Medulla oblongata (tissue), 1 donor: ENCODE results near the gene GARNL3.

Experiments used
- DNase-seq: peaks from one replicate; pipeline ENCODE4 v3.0.0-alpha.2; 2015; ENCODE audit errors: extremely low spot score

The GARNL3 gene

DNA sequence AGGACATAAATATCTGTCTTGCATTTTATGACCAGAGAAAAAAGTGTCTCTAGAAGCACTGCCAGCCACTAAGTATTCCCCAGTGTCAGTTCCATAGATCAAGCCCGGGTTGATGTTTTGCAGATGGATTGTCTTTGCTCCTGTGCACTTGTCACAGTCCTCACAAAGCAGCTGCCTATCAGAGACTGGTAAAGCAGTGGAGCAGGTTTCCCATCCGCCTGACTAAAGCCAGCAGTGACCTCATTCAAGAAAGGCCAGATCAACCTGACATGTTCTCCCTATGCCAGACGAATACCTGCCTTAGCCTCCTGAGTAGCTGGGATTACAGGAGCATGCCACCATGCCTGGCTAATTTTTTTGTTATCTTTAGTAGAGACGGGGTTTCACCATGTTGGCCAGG, 26.8 kb upstream of the GARNL3 start:
- no peak for DNase-seq

DNA sequence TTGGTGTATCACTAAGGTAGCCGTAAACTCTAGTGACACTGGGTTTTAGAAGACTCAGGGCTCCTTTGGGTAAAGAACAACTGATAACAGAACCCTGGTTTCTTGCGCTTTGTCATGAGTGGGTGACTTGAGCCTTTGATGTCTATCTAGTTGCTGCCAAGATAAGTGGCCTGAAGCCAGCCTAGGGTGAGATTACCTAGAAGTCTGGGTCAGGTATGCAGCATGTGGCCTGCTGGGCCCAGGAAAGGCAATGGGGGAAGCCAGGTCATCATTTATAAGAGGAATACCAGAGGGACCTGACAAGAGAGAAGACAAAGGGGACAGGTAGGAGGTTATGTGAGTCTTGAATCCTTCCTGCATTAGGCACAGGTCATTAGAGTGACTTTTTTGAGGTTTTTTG, 23.2 kb upstream of the GARNL3 start:
- no peak for DNase-seq

DNA sequence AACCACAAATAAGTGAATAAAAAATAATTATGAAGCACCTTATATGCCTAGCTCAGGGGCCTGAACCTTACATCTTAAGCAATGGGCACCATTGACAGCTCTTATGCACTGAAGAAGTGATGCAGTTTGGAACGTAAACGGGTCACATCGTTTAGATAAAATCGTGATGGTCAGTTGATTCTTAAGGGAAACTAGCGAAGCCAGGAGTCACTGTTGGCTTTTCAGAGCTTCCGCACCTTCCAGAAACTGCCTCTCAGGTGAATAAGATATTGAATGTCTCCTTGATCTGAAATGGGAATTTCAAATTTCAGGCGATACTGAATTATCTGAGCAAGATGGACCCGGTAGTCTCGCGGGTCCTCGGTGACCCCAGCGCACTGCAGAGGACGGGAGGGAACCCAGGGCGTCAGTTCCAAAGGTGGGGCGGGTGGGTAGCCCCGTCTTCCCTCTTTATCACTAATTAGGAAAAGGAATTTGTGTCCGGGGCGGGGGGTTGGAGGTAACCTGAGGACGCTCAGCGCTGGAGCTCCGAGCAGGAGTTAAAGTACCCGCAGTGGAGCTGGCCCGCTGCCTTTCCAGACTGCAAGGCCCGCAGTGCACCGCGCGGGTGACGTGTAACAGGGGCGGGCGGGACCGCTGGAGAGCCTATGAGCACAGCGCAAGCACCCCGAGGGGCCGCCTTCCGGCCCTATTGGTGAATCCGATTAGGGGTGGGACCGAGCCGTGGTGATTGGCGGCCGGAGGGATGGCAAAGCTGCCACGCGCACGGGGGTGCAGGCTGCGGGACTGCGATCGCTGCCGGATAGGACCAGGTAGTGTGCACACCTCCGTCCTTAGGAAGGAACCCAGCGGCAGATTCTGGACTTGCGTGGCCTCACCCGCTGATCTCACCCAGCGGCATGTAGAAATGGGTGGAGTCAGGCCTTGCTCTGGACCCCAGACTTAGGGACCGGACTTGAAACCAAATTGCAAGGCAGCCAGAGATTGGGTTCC, 19.7 kb upstream of the GARNL3 start:
- DNase-seq, result peak; percentile 98

DNA sequence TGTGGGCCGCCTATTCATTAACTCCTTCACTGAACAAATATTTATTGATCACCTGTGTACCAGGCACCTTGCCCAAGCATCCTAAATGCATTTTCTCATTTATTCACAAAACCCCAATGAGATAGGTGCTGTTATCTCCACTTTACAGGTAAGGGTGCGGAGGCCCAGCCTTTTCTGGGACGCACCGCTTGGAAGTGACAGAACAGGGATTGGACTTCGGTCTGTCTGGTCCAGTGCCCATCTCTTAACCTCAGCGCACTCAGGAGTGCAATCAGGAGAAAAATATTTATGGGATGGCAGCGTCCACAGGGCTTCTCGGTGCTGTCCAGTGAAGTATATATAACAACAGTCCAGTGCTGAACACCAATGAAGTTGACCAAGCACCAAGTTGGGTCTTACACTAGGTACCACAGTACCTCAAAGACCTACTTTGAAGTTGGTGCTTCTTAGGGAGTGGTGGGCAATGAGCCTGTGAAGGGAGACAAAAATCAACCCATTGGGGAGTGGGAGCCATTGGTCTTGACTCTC, 18.9 kb upstream of the GARNL3 start:
- no peak for DNase-seq

DNA sequence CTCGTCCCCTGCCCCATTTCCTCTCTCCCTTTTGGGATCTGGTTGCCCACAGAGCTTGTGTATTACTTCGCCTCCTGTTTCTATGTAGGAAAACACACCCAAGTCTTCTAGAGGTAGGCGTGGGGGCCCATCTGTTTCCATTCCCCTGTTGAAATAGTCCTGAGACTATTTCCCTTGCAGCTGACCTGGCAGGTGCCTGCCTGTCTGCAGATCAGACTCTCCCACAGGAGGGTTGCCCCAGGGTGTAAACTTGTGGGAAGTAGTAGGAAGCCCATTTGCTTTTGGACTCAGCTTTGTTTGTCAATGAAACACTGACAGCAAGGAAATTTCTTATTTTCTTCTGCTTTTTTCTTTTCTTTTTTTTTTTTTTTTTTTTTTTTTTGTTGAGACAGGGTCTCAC, 16.3 kb upstream of the GARNL3 start:
- no peak for DNase-seq

DNA sequence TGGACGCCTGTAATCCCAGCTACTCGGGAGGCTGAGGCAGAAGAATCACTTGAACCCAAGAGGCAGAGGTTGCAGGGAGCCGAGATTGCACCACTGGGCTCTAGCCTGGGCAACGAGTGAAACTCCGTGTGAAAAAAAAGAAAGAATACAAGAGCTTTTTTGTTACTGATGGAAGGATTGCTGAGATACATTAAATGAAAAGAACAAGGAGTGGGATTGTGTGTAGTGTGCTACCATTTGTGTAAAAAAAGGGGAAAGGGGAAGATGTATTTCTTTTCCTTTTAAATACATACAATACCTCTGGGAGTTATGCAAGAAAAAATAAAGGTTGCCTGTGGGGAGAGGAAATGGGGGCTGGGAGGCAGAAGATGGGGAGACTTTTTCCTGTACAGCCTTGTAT, 14.7 kb upstream of the GARNL3 start:
- DNase-seq, result no peak

DNA sequence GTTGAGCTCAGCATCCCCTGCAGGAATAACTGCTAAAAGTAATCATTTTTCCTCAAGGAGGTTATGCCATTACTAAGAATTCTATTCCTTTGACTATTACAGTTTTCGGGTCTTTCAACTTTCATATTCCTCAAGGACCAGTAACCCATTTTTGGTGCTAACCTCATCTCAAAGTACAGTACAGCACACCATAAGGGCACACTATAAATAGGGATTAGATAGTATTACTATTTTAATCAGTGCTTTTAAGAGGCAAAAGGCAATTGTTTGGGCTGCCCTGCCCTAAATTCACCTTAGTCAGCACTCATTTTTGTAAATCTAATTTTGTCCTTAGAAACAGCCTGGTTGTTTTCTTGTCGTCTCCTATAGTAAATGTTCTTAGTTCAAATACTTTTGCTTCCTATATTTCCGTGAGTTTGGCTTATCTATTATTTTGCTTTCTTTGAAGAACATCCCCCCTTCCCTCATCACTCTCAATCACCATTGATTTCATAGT, 13.6 kb upstream of the GARNL3 start:
- DNase-seq, result no peak

DNA sequence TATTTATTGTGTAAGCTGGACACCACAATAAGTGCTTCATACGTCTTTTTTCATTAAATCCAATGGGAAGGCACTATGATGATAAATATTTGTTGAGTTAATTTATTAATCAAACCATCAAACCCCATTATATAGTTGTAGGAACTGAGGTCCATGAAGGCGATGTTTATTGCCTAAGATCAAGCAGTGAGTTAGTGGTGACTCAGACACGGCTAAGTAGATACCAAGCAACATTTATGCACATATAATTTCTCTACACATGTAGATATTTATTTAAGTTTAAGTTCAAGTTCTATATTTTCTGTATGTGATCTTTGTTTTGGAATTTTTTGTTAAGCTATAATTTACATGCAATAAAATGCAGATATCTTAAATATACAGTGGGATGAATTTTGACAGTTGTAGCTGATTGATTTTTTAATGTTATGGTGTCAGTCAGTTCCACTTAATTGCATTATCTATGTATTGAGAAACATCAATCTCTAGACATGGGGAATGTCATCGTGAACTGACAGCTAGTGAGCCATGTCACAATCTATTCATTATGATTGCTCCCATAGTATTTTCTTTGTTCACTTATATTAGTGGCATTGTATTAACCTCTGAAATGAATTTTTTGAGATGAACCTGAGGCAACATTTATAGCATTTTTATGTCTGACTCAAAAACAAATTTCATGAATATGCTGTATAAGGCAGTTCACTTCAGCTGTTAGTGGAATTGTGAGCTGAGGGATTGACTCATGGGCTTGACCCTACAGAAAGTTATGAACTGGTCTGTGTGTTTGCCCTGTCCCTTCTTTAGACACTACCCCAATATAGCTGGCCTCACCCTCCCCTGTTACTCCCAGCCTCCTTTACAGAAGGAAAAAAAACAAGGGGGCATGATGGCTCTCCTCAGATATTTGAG, 11.9 kb upstream of the GARNL3 start:
- DNase-seq, result no peak

DNA sequence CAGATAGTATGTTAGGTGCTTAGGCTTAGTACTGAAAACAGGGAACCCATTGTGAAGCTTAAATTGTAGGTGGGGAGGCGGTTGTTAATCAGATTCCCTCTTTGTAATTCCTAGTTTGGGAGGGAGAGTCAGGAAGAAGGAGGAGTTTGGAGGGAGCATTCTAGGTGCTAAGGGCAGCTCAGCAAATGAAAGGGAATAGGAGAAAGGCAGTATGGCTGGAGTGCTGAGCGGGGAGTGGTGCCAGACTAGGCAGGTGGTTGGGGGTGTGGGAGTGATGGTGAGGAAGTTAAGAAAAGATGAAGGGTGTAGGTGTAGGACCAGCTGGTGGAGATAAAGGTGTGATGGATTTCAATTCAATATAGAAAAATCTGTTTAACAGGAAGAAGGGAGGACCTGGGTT, 11.1 kb upstream of the GARNL3 start:
- DNase-seq, result no peak

DNA sequence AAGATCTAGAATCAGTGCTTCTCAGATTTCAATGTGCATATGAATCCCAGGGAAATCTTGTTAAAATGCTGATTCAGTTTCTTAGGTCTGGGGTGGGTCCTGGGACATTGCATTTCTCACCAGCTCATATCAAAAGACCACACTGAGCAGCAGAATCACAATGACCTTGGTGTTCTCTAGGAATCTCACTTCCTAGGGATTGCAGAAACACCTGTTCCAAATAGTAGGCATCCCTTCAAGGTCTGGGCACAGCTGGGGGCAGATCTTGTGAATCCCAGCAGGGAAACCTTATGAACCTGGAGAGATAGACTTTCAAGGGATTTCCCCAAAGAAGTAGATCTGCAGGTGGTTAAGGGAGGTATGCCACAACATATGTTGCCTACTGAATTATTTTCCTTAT, 8.9 kb upstream of the GARNL3 start:
- DNase-seq, result no peak

DNA sequence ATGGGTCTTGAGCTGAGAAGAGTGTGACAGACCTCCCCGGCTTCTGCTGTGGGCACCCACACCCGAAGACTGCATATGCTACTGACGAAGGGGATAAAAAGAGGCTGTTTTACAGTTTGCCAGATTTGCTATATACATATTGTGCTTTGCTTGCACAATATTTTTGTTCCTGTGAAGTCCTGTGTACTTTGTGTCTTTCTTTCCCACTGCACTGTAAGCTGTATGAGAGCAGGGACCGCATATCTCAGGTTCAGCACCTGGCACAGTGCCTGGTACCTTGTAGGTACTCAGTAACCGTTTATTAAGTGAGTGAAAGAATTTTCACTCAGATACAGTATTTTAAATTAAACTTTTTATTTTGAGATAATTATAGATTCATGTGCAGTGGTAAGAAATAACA, 8.2 kb upstream of the GARNL3 start:
- no peak for DNase-seq

DNA sequence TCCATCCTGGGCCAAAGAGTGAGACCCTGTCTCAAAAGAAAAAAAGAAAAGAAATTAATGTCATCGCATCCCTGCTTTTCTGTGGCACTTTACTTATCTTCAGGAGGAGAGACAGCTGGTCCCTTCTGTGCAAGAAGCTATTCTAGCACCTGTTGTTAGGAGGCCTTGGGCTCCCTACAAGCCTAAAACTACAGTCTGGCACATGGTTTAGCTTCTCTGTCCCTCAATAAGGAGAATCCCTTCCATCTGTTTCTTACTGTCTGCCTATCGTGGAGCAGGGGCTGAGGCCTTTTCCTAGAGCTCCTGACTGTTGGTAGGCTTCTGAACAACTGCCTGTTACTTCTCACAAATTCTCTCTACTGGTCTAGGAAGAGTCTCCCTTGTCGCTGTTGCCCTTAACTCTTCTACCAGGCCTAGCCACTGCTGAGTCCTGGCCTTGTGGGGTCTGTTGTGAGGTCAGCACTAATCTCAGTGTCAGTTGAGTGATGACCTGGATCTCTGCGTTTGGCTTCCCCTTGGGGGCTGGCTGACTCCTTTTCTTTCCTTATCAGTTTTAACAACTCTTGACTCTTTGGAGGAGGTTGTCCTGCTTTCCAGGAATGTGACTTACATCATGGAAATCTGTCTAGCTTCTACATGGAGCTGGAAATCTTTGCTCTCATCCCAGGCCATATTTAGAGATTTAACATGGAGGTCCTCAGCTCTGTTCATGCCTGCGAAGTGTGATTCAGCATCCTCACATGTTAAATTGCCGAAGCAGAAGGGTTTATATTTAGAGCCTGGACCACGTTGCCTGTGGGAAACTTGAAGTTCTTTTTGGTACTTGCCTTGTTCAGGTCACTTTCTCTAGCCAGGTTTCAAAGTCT, 5.7 kb upstream of the GARNL3 start:
- DNase-seq, result no peak

DNA sequence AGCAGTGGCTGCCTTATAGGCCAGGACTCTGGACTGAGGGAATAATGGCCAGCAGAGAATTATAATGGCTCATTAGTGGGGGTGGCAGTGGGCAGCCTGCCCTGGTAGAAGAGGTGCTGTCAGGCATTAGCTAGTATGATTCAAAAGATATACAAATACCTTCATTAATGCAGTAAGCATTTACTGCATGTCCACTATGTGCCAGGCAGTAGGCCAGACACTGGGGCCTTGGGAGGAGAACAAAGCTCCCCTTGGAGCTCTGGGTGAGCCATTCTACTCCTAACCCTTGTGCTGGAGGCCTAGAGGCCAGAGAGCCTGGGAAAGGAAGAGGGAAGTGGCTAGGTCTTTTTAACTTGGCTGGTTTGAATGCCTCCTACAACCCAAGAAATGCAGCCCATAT, 2.0 kb upstream of the GARNL3 start:
- DNase-seq, result peak; percentile 49

DNA sequence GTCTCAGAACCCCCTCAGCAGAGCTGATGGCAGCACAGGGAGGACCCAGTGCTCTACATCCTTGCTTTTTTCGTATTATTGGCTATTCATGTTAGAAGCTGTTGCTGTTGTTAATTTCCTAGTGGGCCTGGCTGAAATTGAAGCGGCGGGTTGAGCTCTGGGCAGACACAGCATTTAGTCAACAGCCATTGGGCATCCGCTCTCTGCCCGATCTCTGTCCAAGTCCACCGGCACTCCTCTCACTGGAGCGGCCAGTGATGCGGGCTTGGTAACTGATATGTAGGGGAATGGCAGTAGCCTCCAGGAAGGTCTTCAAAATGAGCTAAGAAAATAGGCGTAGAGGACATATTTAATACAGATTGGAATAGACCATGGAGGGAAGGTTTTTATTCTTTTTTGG, 1.3 kb upstream of the GARNL3 start:
- peak; percentile 46 for DNase-seq

DNA sequence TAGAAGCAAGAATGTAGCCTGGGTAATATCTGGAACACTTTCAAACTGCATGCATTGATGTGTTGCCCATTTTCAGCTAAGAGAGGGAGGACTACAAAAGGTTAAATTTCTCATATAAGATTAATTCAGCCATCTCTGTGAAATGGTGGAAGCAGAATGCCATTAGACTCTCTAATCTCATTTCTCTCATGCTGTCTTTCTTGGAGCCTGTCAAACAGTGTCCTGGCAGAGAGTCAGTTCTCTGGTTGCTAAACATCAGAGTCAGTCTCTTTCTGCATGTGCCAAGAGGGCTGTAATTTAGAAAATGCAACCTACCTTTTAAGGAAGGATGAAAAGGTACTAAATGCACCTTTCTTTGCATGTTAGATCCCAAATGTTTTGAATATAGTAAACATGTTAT, 910 bp upstream of the GARNL3 start:
- peak; percentile 79 for DNase-seq

DNA sequence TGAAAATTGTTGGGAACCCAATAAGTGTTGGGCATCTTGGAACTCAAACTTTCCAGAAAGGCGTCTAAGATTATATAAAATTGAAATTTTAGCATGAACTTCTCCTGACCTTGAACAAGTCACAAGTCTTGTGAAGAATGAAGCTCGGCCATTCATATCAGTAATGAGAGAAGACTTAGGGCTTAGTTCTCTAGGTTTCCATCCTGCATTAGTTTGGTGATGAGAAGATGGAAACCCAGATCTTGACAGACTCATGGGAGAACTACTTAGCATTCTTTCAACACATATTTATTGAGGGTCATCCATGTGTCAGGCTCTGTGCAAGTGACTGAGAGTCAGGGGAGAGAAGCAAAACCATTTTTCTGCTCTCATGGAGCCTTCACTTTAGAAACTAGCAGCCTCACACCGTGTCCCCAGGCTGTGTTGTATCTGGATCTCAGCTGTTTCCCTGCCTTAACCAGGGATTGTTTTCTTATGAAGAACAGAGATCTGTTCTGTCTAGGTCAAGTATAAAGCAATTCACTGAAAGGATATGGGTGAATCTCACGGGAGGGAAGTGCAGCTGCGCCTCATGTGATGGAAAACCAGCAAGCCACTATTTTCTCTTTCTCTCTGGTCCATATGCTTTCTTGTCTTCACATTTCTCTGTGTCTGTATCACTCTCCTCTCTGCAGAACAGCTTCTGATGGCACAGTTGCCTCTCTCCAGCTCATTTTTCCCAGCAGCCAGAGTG, 3.4 kb downstream of the GARNL3 start:
- DNase-seq, result peak; percentile 48

DNA sequence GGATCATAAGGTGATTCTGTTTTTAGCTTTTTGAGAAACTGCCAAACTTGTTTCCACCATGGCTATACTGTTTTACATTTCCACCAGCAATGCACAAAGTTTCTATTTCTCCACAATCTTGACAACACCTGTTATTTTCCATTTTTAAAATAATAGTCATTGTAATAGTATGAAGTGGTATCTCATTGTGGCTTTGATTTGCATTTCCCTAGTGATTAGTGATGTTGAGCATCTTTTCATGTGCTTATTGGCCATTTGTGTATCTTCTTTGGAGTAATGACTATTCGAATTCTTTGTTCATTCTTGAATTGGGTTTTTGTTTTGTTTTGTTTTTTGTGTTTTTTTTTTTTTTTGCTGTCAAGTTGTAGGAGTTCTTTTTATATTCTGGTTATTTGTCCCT, 4.9 kb downstream of the GARNL3 start:
- DNase-seq, result no peak

DNA sequence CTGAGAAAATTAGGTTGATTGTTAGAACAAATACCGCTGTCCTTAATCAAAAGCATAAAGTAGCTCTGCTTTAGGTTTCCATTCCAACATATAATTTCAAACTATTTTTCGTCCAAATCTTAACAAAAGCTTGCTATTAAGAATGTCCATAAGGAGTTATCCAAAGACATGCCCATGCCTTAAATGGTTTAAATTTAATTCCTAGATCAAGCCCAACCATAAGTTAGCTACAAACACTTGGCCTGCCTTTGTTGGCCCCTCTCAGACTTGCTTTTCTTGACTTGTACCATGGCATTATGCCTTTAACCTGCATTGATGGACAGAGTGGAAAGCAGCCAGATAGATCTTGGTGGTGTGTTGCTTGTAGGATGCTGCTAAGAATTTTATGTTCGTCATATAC, 8.8 kb downstream of the GARNL3 start:
- no peak for DNase-seq

DNA sequence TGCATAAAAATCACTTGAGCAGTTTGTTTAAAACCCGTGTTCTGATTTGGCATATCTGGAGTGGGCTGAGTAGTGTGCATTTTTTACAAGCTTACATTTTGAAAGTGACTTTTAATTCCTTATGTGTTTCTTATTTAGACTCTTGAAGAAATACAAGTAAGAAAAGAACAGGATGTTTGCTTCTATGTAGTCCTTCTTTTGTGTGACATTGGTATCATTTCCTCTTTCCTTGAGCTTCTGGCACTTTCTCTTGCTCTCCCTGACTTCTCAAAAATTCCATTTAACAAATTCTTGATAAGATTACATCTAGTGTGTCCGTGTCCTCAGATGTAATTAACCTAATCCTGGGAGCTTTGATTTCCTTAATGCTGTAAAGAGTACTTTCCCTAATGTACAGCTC, 12.5 kb downstream of the GARNL3 start:
- DNase-seq, result peak; percentile 77

DNA sequence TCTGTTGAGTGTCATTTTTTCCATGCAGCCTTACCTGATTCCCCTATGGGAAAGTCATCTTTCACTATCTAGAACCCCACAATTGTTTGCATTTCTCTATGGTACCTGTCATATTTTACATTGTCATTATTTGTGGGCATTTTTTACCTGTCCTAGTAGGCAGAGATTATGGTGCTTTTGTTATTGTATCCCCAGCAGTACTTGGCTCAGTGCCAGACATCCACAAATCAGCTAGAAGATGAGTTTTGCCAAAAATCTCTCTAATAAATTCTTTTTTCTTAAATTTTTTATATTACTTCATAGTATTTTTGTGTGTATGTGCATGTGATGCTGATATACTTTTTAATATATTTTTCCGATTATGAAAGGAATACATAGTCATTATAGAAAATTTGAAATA, 13.2 kb downstream of the GARNL3 start:
- DNase-seq, result no peak

DNA sequence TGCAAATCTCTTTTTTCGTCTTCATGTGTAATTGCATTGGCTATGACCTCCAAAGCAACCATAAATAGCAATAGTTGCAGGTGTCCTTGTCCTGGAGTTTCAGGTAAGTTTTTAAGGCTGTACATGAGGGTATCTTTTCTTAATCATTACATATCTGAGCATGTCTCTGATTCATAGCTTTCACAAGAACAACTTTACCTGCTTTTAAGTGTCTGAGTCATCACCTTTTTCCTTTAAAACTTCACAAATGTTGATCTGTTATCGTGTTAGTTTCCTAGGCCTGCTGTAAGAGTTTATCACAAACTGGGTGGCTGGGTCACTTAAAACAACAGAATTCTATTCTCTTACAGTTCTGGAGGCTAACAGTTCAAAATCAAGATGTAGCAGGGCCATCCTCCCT, 13.8 kb downstream of the GARNL3 start:
- no peak for DNase-seq
